GM12878 (cell line): Measurements from ENCODE around the gene PDGFD. TPM values are rescaled to one million over a fixed set of nuclear protein-coding genes. Genes with fewer than 3 reads are reported as not detected.

ENCODE experiments used
- ASH2L ChIP-seq: fragments of 300-600, 200-600 bp; sonication (generic); IDR thresholded peaks from 2 replicates; pipeline ENCODE4 v1.6.1; 2017; ENCODE audit warnings: low read depth, mild to moderate bottlenecking, borderline replicate concordance
- ATF7 ChIP-seq: fragments of 450-650 bp; IDR thresholded peaks from 2 replicates; pipeline ENCODE4 v1.6.1; 2016; ENCODE audit warnings: low read depth, mild to moderate bottlenecking
- BCL11A ChIP-seq: IDR thresholded peaks from 2 replicates; pipeline ENCODE4 v1.6.1; 2011; ENCODE audit warnings: low read depth, low read length
- BHLHE40 ChIP-seq, 2 experiments: fragments of 450-650 bp in 1 of 2; IDR thresholded peaks; 2 replicates each; pipeline ENCODE4 v1.6.1; 2011 to 2017; ENCODE audit warnings: low read depth in 2 of 2, borderline replicate concordance in 1 of 2, improper control_type of control experiment in 1 of 2, low read length in 1 of 2, mild to moderate bottlenecking in 1 of 2
- CHD4 ChIP-seq: fragments of 200-600 bp; sonication (generic); IDR thresholded peaks from 2 replicates; pipeline ENCODE4 v1.6.1; 2016; ENCODE audit warnings: mild to moderate bottlenecking
- IKZF1 ChIP-seq: fragments of 450-650 bp; conservative IDR thresholded peaks from 2 replicates; pipeline ENCODE4 v1.6.1; 2017; ENCODE audit warnings: antibody characterized with exemption, mild to moderate bottlenecking
- IRF3 ChIP-seq: fragments of 450-650 bp; IDR thresholded peaks from 2 replicates; pipeline ENCODE4 v1.6.1; 2014; ENCODE audit warnings: mild to moderate bottlenecking
- MEF2B ChIP-seq: fragments of 450-650 bp; IDR thresholded peaks from 2 replicates; pipeline ENCODE4 v1.6.1; 2018; ENCODE audit warnings: mild to moderate bottlenecking, moderate library complexity; ENCODE audit not compliant: partially characterized antibody, poor library complexity, severe bottlenecking
- MTA3 ChIP-seq: IDR thresholded peaks from 2 replicates; pipeline ENCODE4 v1.6.1; 2012; ENCODE audit warnings: low read length, inconsistent platforms, borderline replicate concordance
- NFIC ChIP-seq: IDR thresholded peaks from 2 replicates; pipeline ENCODE4 v1.6.1; 2012; ENCODE audit warnings: low read depth, mild to moderate bottlenecking, inconsistent platforms, low read length, moderate library complexity
- NFXL1 ChIP-seq: fragments of 450-650 bp; IDR thresholded peaks from 2 replicates; pipeline ENCODE4 v1.6.1; 2017; ENCODE audit warnings: antibody characterized with exemption, mild to moderate bottlenecking, borderline replicate concordance
- NFYA ChIP-seq: IDR thresholded peaks from 2 replicates; pipeline ENCODE4 v1.6.1; 2011; ENCODE audit warnings: low read depth, mild to moderate bottlenecking, low read length, improper control_type of control experiment, borderline replicate concordance
- PKNOX1 ChIP-seq: fragments of 450-650 bp; IDR thresholded peaks from 2 replicates; pipeline ENCODE4 v1.6.1; 2016; ENCODE audit warnings: mild to moderate bottlenecking
- POLR2A ChIP-seq: IDR thresholded peaks from 2 replicates; pipeline ENCODE4 v1.6.1; 2011; ENCODE audit warnings: low read depth, mild to moderate bottlenecking, low read length
- POLR2AphosphoS2 ChIP-seq: IDR thresholded peaks from 2 replicates; pipeline ENCODE4 v1.6.1; 2011; ENCODE audit warnings: low read depth, mild to moderate bottlenecking, low read length, improper control_type of control experiment, moderate library complexity
- RAD51 ChIP-seq: fragments of 450-650 bp; IDR thresholded peaks from 2 replicates; pipeline ENCODE4 v1.6.1; 2016; ENCODE audit warnings: moderate library complexity, mild to moderate bottlenecking, inconsistent platforms
- RFX5 ChIP-seq: IDR thresholded peaks from 2 replicates; pipeline ENCODE4 v1.6.1; 2011; ENCODE audit warnings: low read depth, low read length, improper control_type of control experiment
- RUNX3 ChIP-seq: IDR thresholded peaks from 2 replicates; pipeline ENCODE4 v1.6.1; 2012; ENCODE audit warnings: low read length, inconsistent platforms
- SIN3A ChIP-seq: IDR thresholded peaks from 2 replicates; pipeline ENCODE4 v1.6.1; 2012; ENCODE audit warnings: low read depth, low read length, improper control_type of control experiment
- SIX5 ChIP-seq: IDR thresholded peaks from 2 replicates; pipeline ENCODE4 v1.6.1; 2011; ENCODE audit warnings: mild to moderate bottlenecking, low read depth, low read length, moderate library complexity; ENCODE audit not compliant: severe bottlenecking
- SMAD1 ChIP-seq: fragments of 450-650 bp; IDR thresholded peaks from 2 replicates; pipeline ENCODE4 v1.6.1; 2018; ENCODE audit warnings: mild to moderate bottlenecking, low read depth; ENCODE audit not compliant: partially characterized antibody
- SMARCA5 ChIP-seq: fragments of 450-650 bp; IDR thresholded peaks from 2 replicates; pipeline ENCODE4 v1.6.1; 2017; ENCODE audit warnings: mild to moderate bottlenecking
- SMC3 ChIP-seq: IDR thresholded peaks from 2 replicates; pipeline ENCODE4 v1.6.1; 2011; ENCODE audit warnings: low read length, improper control_type of control experiment, borderline replicate concordance
- SREBF1 ChIP-seq: IDR thresholded peaks from 2 replicates; pipeline ENCODE4 v1.6.1; 2012; ENCODE audit warnings: mild to moderate bottlenecking, low read length
- SUZ12 ChIP-seq: fragments of 200-600 bp; sonication (generic); IDR thresholded peaks from one replicate; pipeline ENCODE4 v1.6.1; 2018; ENCODE audit warnings: antibody characterized with exemption, mild to moderate bottlenecking; ENCODE audit not compliant: unreplicated experiment
- TBL1XR1 ChIP-seq: IDR thresholded peaks from 2 replicates; pipeline ENCODE4 v1.6.1; 2012; ENCODE audit warnings: low read depth, low read length, improper control_type of control experiment
- YBX1 ChIP-seq: fragments of 450-650 bp; IDR thresholded peaks from 2 replicates; pipeline ENCODE4 v1.6.1; 2016; ENCODE audit warnings: antibody characterized with exemption
- polyA plus RNA-seq, 11 experiments: library from polyadenylated mRNA; depleted of rRNA in 4 of 11; unstranded in 6 of 11; stranded (reverse) in 5 of 11; fragments of >200 nt; fragmentation: Nextera tagmentation in 4 of 11; fragmentation: Illumina TruSeq in 1 of 11; extraction: Ambion mirVana in 4 of 11; extraction: Trizol in 1 of 11; gene quantifications; 1 replicate in 1 of 11; 2 replicates in 10 of 11; pipeline versions ENCODE4 v1.2.1 to v1.2.3, GENCODE V29; 2011 to 2016; ENCODE audit warnings: inconsistent platforms in 2 of 11, missing spikeins in 2 of 11, low read depth in 1 of 11
- total RNA-seq, 4 experiments: library from RNA; depleted of rRNA in 3 of 4; stranded (reverse); fragments of >200 nt in 3 of 4; fragmentation: Illumina TruSeq in 1 of 4; extraction: Trizol in 1 of 4; gene quantifications; 2 replicates each; pipeline versions ENCODE4 v1.2.1 to v1.2.3, GENCODE V29; 2013 to 2021
- TF ChIP-seq, protein P1 (sequence below): fragments of 450-650 bp; conservative IDR thresholded peaks from 2 replicates; pipeline ENCODE4 v1.6.1; 2017; ENCODE audit warnings: mild to moderate bottlenecking, moderate library complexity
- TF ChIP-seq, protein P2 (sequence below): IDR thresholded peaks from 2 replicates; pipeline ENCODE4 v1.6.1; 2011; ENCODE audit warnings: borderline replicate concordance, low read depth, mild to moderate bottlenecking, moderate library complexity, mixed read lengths, low read length; ENCODE audit not compliant: insufficient read depth; ENCODE audit errors: extremely low read length

The PDGFD gene
- total and polyA plus RNA-seq, 10 of the 15 experiments (the other 5 are each of a cell fraction or from before 2014, with no cell fraction given): 0.05 to 0.13 TPM; not detected in 8

DNA sequence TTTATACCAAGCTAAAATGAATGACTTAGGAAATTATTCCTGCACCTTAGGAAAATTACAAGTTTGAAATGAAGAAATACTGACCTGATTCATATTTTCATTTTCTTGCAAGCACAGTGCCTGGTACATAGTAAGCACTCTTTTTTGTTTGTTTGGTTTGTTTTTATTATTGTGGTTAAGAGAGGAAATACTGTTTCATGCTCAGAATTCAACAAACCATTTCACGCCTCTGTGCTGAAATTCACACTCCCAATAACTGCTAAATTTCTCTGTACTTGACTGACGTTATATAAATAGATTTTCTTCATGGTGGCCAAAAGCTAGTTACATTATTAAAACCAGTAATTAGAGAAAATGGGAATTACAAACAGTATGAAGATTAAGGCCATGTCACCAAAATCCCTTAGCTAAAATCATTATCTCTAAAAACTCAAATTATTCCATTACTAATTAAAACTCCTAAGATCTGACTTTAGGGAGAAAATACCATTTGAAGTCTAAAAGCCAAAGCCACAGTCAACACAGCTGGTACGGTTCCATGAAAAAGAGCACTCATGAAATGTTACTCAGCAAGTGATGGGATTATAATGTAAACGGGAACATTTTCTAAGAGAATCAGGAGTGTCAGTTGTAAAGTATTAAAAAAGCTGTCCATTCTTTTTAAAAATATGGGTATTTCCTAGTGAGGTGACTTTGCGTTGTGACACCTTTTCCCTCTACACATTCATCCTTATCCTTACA is 205.3 kb downstream of the PDGFD start (continued):
- TF ChIP-seq IRF3 (no peak), SMARCA5 (no peak), SMC3 (no peak), NFXL1 (no peak), YBX1 (no peak), BCL11A (no peak), SIN3A (no peak), SREBF1 (no peak), POLR2A (no peak), PKNOX1 (0 out of 2 replicates have a peak, but pooled peaks have one; percentile 39), MEF2B (peak; percentile 41), RUNX3 (peak; percentile 52), NFIC (no peak), SMAD1 (no peak), RAD51 (no peak), MTA3 (no peak), ATF7 (peak; percentile 9; the same call in 1 of the 2 replicates), ASH2L (no peak), RFX5 (no peak), TBL1XR1 (no peak), CHD4 (no peak), BHLHE40 (IDR thresholded peaks at IDR 0.05; ENCODE audit: borderline replicate concordance in 1 of 2, low read depth in 2 of 2, low read length in 1 of 2) (peak; percentile 13 to 23; a peak in 1 of 4 replicates), POLR2AphosphoS2 (no peak), SIX5 (no peak), SUZ12 (no peak), NFYA (no peak), IKZF1 (peak; percentile 28; the same call in 1 of the 2 replicates)
- TF ChIP-seq, protein P1, sequence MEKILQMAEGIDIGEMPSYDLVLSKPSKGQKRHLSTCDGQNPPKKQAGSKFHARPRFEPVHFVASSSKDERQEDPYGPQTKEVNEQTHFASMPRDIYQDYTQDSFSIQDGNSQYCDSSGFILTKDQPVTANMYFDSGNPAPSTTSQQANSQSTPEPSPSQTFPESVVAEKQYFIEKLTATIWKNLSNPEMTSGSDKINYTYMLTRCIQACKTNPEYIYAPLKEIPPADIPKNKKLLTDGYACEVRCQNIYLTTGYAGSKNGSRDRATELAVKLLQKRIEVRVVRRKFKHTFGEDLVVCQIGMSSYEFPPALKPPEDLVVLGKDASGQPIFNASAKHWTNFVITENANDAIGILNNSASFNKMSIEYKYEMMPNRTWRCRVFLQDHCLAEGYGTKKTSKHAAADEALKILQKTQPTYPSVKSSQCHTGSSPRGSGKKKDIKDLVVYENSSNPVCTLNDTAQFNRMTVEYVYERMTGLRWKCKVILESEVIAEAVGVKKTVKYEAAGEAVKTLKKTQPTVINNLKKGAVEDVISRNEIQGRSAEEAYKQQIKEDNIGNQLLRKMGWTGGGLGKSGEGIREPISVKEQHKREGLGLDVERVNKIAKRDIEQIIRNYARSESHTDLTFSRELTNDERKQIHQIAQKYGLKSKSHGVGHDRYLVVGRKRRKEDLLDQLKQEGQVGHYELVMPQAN: no peak
- TF ChIP-seq, protein P2, sequence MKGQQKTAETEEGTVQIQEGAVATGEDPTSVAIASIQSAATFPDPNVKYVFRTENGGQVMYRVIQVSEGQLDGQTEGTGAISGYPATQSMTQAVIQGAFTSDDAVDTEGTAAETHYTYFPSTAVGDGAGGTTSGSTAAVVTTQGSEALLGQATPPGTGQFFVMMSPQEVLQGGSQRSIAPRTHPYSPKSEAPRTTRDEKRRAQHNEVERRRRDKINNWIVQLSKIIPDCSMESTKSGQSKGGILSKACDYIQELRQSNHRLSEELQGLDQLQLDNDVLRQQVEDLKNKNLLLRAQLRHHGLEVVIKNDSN: no peak
